GM12872 (cell line): ENCODE measurements around the gene C6orf136.
A peak's percentile ranks its signal among the peaks of the same experiment; 100 is the strongest.

ENCODE experiments used
- CTCF ChIP-seq: IDR thresholded peaks from 3 replicates; pipeline ENCODE4 v1.5.1; 2011; ENCODE audit warnings: low read depth, mild to moderate bottlenecking, low read length, moderate library complexity; ENCODE audit not compliant: insufficient read depth

The C6orf136 gene

GRCh38 chr6:30655743-30656094 is 8.8 kb downstream of the C6orf136 start:
- no peak for TF ChIP-seq CTCF

DNA sequence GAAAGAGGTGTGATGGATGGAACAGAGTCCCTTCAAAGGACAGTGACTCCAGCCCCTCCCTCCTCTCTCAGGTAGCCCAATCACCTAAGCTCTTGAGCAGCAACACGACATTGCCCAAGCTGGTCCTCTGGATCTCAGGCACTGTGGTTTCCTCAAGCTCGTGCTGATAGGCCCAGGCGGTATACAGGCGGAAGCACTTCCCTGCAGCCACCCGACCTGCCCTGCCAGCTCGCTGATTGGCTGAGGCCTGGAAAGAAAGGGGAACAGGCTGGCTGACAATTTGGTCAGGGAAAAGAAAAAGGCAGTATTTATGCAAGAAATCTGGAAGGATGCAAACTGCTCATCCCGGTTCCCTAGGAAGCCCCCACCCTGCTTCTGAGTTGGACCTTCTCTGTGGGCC is 9.6 kb downstream of the C6orf136 start:
- TF ChIP-seq CTCF: no peak

- no peak for TF ChIP-seq CTCF
These were observed 10.5 kb downstream of the C6orf136 start for GRCh38 chr6:30657454-30657853.

DNA sequence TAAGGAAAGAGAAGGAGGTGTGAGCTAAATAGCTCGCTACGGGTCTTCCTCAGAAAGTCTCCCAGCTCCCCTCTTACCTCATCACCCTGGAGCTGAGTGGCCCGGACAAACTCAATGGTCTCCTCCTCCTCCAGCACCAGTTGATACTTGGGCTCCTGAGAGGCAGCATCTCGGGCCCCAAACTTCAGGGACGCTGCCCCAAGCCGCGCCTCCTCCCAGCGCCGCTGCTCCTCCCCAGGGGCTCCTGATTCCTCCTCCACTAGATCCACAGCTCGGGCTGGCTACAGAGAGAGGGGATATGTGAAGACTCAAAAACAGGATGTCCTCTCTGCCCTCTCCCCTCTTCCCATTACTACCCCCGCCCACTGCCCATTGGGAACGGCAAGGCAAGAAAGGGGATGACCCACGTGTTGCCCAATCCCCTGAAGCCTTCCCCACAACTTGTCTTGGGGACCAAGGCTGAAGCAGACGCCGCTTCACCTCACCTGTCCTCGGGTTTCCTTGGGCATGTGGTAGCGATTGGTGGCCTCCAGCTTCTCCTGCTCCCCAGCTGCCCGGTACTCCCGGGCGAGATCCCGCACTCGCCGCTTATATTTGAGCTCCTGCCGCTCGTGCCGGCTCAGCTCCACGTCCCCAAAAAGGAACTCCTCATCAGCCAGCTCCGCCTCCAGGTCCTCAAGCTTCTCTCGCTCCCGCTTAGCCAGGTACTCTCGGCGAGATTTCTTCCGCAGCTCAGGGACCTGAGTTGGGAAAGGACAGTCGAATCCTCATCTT is 18.2 kb downstream of the C6orf136 start:
- TF ChIP-seq CTCF: no peak

DNA sequence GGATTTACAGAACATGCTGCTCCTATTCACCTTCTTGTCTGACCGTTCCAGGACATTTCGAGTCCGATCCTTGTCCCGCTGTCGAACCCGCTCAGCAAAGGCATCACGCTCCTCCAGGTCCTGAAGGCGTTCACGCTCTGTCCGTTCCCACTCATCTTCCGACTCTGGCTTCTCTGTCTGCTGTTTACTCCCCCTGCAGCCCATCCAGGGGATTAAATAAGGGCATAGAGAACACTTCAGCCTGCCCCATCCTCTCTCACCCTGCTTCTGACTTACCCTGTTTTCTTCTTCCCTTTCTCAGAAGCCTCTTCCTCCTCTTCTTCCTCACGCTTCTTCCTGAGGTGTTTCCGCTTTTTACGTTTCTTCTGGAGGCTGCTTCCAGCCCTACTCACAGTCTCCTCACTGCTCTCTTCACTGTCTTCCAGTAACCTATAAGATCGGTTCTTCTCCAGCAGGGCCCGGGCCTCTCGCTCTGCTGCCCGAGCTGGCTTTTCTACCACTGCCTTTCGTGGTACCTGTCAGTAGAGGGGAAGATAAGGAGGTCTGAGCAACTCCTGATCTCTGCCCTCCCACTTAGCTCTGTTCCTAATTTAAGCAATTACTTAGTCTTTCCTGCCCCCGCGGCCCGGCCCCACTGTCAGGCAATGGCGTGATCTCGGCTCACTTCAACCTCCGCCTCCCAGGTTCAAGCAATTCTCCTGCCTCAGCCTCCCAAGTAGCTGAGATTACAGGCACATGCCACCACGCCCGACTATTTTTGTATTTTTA is 24.0 kb downstream of the C6orf136 start:
- peak; percentile 21; the same call in 1 of the 3 replicates for TF ChIP-seq CTCF

DNA sequence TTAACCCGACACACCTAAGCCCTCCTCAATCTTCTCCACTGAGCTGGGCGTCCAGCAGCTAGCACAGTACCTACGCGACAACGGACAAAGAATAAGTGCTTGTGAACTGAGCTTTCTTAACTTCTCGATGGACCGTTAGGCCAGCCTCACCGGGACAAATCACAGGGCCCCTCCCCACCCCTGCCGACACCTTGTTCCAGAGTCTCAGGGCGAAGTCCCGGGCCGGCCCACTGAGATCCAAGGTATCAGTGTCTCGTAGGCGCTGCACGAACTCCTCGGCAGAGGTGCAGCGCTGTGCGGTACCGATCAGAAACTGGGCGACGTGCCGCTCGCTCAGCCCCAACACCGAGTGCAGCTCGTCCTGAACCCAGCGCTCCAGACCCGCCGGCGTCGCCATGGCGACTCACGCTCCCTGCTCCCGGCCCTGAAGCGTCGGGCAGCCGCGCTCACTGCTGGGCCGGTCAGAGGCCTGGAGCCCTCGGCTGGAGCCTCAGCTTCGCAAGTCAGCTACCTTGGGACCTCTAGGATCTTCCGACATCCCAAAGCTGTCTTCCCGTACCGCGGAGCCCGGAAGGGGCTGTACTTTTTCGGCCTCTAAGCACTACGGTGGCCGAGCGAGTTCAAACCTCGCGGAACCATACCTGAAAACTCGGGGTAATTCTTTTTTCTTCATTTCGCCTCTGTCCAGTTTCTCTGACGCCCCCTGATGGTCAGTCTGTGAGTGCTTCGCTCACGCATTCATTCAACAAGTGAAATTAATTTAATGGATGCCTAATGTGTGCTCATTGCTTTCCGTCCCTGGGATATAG is 25.7 kb downstream of the C6orf136 start, which contains the start of gene DHX16:
Gene DHX16, minus strand, starts transcription at position 562 of the 809 bp plus-strand sequence. Its CDS starts 165 bp downstream, at position 397.
- peak; percentile 83 for TF ChIP-seq CTCF
